Neuron (in vitro differentiated cells): Measurements from ENCODE around the gene BCKDK.
"Not testable (repeated sequence)": the region's sequence is repeated elsewhere in the genome, so short reads cannot be mapped to it uniquely, and the experiment has no call there.

Experiments
- H2AFZ ChIP-seq: one replicate; pipeline ENCODE4 v1.6.1; 2013; ENCODE audit warnings: low read depth, mild to moderate bottlenecking, inconsistent platforms, low read length, moderate library complexity
- H3K27me3 ChIP-seq: one replicate; pipeline ENCODE4 v1.6.1; 2013; ENCODE audit warnings: low read length; ENCODE audit not compliant: insufficient read depth
- H3K36me3 ChIP-seq: one replicate; pipeline ENCODE4 v1.6.1; 2013; ENCODE audit warnings: low read length; ENCODE audit not compliant: insufficient read depth
- H3K4me1 ChIP-seq: one replicate; pipeline ENCODE4 v1.6.1; 2013; ENCODE audit warnings: low read length; ENCODE audit not compliant: insufficient read depth
- H3K4me3 ChIP-seq: 2 replicates; pipeline ENCODE4 v1.5.1; 2013; ENCODE audit warnings: mild to moderate bottlenecking, low read length, moderate library complexity
- H3K9me3 ChIP-seq: one replicate; pipeline ENCODE4 v1.6.1; 2013; ENCODE audit warnings: low read length

Gene BCKDK

DNA sequence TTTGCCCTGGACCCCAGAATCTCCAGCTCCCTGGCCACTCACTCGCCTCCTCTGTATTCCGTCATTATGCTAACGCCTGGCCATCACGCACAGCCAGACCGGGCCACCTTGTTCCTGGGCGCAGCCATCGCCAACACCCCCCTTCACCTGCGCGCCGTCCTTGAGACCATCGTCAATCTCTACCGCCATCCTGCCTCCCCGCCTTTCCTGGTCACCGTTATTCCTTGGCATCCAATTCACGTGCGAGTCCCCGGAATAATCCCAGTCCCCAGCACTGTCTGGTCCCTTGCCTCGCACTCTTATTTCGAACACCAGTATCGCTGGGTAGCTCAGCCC lies 14.1 kb upstream of the BCKDK start:
- H3K36me3 ChIP-seq = peaks cover 12% of the 10 kb centered on the region
- H3K27me3 ChIP-seq = no peaks in the 10 kb centered on the region
- peak overlapping the region; percentile 87 for H2AFZ ChIP-seq
- H3K9me3 ChIP-seq = no peaks in the 10 kb centered on the region
- peak overlapping the region; percentile 90 for H3K4me3 ChIP-seq
- peaks cover 6% of the 10 kb centered on the region for H3K4me1 ChIP-seq

DNA sequence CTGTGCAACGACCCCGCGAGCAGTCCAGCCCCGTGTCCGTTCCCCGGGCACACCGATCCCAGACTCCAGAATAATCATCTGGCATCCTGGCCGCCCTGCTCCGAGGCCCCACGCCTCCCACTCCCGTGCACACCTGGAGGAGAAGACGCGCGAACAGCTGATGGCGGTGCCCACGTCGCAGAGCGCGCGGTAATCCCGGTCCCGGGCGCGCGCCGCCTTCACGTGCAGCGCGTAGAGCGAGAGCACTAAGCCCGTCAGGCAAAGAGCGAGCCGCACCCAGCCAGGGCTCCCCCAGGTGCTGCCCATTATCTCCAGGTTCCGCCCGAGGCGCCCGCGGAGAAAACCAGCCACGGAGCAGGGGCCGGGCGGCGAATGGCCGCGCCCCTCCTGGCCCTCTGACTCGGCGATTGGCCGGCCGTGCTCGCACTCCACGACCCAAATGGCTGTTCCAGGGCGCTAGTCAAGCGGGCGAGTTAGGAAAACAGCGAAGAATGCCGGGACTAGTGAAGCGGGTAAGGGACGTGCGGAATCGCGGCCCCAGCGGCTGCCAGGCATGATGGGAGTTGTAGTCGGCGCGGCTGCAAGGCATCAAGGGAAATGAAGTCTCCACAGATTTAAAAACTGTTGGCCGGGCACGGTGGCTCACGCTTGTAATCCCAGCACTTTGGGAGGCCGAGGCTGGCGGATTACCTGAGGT lies 13.6 kb upstream of the BCKDK start, which contains the start of gene VKORC1:
VKORC1 (minus strand) TSS at position 374 of the 697 bp plus-strand sequence; CDS start at position 306, 68 bp downstream.
- Histone ChIP-seq H3K9me3 (no peaks in the 10 kb centered on the region), H3K4me1 (peaks cover 6% of the 10 kb centered on the region), H3K27me3 (no peaks in the 10 kb centered on the region), H3K36me3 (peaks cover 12% of the 10 kb centered on the region), H3K4me3 (peak within 1 kb of the TSS; percentile 90), H2AFZ (peak within 1 kb of the TSS; percentile 87)

DNA sequence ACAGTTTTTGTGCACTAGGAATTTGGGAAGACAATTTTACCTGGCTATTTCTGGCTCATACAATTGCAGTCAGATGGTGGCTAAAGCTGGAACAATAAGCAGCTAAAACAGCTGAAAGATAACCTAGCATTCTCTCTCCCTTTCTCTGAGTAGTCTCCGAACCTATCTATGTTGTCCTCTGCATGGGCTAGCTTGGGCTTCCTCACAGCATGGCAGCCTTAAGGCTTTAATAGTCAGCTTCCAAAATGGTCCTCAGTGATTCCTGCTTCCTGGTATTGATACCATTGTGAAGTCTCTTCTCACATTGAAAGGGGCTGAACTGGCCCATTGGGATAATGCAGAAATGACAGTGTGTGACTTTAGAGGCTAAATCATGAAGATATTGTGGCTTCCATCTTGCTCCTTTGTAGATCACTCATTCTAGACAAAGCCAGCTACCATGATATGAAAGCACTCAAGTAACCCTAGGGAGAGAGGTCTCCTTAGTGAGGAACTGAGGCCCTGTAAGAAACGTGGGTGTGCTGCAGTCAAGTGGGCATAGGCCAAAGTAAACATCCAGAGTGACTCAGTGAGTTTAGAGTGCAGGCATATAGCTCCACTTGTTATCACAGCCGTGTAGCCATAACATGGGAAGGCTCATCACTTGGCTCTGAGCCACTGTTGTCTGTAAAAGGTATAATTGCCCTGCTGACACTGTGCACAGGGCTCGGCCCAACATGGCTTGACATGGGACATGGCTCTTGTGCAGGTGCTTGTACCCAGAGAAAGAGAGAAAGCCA lies 8.1 kb upstream of the BCKDK start:
- H3K9me3 ChIP-seq = no peaks in the 10 kb centered on the region
- H3K27me3 ChIP-seq = no peaks in the 10 kb centered on the region
- no peaks in the 10 kb centered on the region for H3K4me1 ChIP-seq
- H3K4me3 ChIP-seq = no peak overlapping the region
- H2AFZ ChIP-seq = no peak overlapping the region
- no peaks in the 10 kb centered on the region for H3K36me3 ChIP-seq

DNA sequence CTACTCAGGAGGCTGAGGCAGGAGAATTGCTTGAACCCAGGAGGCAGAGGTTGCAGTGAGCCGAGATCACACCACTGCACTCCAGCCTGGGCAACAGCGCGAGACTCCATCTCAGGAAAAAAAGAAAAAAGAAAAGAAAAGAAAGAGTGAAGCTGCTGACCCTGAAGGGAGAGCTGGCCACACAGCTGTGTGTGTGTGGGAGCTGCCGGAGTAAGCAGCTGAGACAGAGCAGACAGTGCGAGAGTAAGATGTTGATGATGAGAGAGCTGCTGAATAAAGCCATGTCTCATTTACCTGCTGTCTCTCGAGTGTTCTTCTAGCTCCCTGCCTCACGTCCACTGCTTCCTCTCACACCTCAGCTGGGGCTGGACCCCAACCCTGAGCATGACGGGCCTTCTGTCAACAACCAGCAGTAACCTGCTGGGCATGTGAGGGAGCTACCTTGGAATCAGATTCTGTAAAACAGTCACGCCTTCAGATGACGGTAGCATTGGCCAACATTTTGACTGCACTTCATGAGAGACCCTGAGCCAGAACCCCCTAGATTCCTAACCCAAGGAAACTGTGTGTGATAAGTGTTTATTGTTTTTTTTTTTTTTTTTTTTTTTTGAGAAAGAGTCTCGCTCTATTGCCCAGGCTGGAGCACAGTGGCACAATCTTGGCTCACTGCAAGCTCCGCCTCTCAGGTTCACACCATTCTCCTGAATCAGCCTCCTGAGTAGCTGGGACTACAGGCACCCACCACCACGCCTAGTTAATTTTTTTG lies 7.1 kb upstream of the BCKDK start:
- not testable (repeated sequence) for H3K36me3 ChIP-seq

DNA sequence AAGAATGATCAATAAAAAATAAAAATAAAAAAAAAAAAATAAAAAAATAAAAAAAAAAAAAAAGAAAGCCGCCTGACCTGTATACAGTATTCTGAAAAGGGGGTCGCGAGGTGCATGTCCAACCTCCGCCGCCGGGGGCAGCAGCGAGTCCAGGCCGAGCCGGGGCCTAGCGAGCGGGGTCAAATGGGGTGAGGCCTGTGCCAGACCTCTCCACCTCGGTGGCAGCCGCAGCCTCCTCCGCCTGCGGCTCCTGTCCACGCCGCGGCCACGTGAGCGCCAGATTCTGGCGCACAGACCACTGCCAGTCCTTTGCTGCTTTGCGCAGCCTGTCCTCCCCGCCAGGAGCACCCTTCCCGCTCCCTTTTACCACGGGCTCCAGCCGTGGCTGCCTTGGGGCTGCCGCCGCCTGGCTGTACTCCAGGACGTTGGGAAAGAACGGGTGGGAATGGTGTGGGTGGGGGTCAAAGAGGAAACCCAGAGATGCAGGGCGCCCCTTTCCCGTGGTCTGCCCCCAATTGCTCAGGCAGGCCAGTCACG lies 2.4 kb upstream of the BCKDK start:
- no peaks in the 10 kb centered on the region for H3K9me3 ChIP-seq
- H3K27me3 ChIP-seq = no peaks in the 10 kb centered on the region
- H3K36me3 ChIP-seq = peaks cover 11% of the 10 kb centered on the region
- H3K4me3 ChIP-seq = no peak overlapping the region
- H2AFZ ChIP-seq = no peak overlapping the region
- peaks cover 2% of the 10 kb centered on the region for H3K4me1 ChIP-seq

More for the DNA sequence above, 7.1 kb upstream of the BCKDK start:
- H3K4me1 ChIP-seq, H3K27me3 ChIP-seq, H3K4me3 ChIP-seq, H2AFZ ChIP-seq, H3K9me3 ChIP-seq: not testable (repeated sequence)

DNA sequence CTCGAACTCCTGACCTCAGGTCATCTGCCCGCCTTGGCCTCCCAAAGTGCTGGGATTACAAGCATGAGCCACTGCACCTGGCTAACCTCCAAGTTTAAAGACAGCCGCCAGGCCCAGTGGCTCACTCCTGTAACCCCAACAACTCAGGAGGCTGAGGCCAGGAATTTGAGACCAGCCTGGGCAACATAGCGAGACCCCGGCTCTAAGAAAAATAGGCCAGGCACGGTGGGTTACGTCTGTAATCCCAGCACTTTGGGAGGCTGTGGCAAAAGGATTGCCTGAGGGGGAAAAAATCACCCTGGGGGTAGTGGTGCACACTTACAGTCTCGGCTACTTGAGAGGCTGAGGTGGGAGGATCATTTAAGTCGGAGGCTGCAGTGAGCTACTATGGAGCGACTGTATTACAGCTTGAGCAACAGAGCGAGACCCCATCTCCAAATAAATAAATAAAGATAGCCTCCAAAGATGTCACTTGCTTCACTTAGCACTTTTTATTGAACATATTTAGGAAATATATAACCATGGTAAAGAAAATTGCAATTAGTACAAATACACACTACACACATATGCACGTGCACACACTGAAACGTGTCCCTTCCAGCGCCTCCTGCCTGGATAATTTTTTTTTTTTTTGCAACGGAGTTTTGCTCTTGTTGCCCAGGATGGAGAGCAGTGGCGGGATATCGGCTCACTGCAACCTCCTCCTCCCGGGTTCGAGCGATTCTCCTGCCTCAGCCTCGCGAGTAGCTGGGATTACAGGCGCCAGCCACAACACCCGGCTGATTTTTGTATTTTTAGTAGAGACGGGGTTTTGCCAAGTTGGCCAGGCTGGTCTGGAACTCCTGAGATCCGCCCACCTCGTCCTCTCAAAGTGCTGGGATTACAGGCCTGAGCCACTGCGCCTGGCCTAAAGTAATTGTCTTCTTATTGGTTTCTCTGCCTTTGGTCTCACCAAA lies 1.4 kb upstream of the BCKDK start:
- peaks cover 2% of the 10 kb centered on the region for H3K4me1 ChIP-seq
- H2AFZ ChIP-seq = no peak overlapping the region
- H3K27me3 ChIP-seq = no peaks in the 10 kb centered on the region
- H3K4me3 ChIP-seq = no peak overlapping the region
- peaks cover 20% of the 10 kb centered on the region for H3K36me3 ChIP-seq
- no peaks in the 10 kb centered on the region for H3K9me3 ChIP-seq

DNA sequence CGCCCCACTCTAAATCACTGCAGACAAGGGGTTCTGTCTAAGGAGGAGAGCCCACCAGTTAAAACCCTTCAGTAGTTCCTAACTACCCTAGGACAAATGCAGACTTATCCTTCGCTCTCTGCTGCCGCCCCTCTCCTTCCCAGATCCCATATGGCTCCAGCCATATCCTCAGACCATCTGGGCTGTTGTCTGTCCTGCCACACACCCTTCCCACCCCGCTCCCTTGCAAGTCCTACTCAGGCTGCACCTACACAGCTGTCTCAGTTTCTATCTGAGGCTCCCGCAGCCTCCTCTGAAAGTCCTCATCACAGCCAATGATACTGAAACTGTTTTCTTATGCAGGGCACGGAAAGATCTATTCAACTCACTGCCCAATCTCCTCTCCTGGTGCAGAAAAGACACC lies 720 bp upstream of the BCKDK start:
- Histone ChIP-seq H3K4me1 (peaks cover 2% of the 10 kb centered on the region), H3K36me3 (peaks cover 27% of the 10 kb centered on the region), H3K4me3 (peak overlapping the region; percentile 79), H3K27me3 (no peaks in the 10 kb centered on the region), H2AFZ (peak overlapping the region; percentile 84), H3K9me3 (no peaks in the 10 kb centered on the region)

DNA sequence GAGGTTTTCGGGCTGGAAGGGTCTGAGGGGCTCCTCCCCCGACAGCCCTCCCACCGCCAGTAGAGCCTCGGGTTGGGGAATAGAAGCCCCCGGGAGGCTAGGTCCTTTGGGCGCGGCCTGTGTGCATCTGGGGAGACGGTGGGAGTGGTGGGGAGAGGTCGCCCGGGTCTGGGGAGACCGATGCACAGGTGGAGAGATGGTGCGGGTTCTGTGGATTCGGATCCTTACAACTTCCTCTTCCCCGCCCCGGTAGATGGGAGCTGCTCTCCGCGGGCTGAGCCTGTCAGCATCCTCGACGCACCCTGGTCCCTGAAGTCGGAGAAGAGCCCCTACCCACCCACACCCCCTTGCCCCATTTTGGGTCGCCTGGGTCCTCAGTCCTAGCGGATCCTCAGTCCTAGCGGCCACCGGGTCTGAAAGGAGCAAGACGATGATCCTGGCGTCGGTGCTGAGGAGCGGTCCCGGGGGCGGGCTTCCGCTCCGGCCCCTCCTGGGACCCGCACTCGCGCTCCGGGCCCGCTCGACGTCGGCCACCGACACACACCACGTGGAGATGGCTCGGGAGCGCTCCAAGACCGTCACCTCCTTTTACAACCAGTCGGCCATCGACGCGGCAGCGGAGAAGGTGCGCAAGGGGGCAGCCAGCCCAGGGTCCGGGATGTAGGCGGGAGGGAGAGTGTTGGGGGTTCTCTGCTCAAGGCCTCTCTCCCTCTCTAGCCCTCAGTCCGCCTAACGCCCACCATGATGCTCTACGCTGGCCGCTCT lies 790 bp downstream of the BCKDK start:
- Histone ChIP-seq H2AFZ (peak overlapping the region; percentile 84), H3K4me3 (peak overlapping the region; percentile 79), H3K27me3 (no peaks in the 10 kb centered on the region), H3K4me1 (peaks cover 2% of the 10 kb centered on the region), H3K9me3 (no peaks in the 10 kb centered on the region), H3K36me3 (peaks cover 33% of the 10 kb centered on the region)

DNA sequence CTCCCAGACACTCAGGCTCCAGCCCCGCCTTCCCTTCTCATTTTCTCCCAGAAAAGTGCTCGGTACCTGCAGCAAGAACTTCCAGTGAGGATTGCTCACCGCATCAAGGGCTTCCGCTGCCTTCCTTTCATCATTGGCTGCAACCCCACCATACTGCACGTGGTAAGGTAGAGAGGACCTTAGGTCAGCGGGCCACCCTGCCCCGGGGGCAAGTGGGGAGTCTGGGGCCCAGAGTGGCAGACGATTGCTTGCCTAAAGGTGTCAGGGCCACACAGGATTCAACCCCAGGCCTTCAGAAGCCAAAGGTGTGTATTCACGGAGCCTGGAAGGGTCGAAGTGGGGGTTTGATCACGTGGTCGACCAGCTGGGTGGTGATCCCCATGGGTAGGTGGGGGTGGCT lies 1.4 kb downstream of the BCKDK start:
- no peak overlapping the region for H3K4me3 ChIP-seq
- H3K27me3 ChIP-seq = no peaks in the 10 kb centered on the region
- H2AFZ ChIP-seq = no peak overlapping the region
- H3K9me3 ChIP-seq = no peaks in the 10 kb centered on the region
- peaks cover 2% of the 10 kb centered on the region for H3K4me1 ChIP-seq
- peaks cover 33% of the 10 kb centered on the region for H3K36me3 ChIP-seq

DNA sequence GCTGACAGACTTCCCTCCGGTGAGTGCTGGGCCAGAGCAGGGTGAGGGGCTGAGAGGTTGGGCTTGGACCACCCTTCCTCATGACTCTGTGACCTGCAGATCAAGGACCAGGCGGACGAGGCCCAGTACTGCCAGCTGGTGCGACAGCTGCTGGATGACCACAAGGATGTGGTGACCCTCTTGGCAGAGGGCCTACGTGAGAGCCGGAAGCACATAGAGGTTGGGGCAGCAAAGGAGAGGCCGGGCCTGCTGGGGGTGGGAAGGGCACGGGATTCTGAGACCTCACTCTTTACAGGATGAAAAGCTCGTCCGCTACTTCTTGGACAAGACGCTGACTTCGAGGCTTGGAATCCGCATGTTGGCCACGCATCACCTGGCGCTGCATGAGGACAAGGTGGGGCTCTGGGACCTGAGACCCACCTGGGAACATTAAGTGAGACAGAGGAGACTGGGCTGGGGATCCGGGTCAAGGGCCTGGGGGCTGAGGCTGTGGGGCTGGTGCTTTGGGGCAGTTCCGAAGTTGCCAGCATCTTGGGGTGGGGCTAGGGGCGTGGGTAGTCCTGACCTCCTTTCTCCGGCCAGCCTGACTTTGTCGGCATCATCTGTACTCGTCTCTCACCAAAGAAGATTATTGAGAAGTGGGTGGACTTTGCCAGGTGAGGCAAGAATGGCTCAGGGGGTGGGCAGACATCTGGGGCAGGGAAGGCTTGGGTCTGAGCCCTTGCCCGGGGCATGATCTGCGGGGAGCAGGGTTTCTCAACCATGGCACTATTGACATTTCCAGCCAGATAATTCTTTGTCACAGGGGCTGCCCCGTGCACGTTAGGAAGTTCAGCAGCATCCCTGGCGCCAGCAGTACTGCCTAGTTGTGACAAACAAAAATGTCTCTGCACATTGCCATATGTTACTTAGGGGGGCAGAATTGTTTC lies 2.2 kb downstream of the BCKDK start:
- no peaks in the 10 kb centered on the region for H3K27me3 ChIP-seq
- no peak overlapping the region for H3K4me3 ChIP-seq
- no peak overlapping the region for H2AFZ ChIP-seq
- peaks cover 2% of the 10 kb centered on the region for H3K4me1 ChIP-seq
- no peaks in the 10 kb centered on the region for H3K9me3 ChIP-seq
- peaks cover 33% of the 10 kb centered on the region for H3K36me3 ChIP-seq

DNA sequence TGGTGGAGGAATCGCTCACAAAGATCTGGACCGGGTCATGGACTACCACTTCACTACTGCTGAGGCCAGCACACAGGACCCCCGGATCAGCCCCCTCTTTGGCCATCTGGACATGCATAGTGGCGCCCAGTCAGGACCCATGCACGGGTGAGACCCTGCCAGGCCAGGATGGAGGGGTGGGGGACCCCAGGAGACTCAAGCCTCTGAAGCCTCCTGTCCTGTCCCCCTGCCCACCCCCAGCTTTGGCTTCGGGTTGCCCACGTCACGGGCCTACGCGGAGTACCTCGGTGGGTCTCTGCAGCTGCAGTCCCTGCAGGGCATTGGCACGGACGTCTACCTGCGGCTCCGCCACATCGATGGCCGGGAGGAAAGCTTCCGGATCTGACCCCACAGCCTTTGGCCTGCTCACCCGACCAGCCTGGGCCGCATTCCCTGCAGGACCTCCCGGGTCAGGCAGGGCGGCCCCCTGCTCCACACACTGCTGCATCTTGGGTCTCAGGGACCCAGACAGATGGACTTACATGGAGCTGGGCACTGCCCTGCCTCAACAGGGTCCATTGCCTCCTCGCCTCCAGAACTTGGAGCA lies 3.8 kb downstream of the BCKDK start:
- Histone ChIP-seq H3K4me1 (peaks cover 2% of the 10 kb centered on the region), H2AFZ (no peak overlapping the region), H3K9me3 (no peaks in the 10 kb centered on the region), H3K4me3 (no peak overlapping the region), H3K36me3 (peaks cover 33% of the 10 kb centered on the region), H3K27me3 (no peaks in the 10 kb centered on the region)
